GM21515 (cell line): ENCODE results near the gene ZCCHC8.
"Not testable (repeated sequence)": the region's sequence is repeated elsewhere in the genome, so short reads cannot be mapped to it uniquely, and the experiment has no call there.

Experiments used
- ATAC-seq: cut with Tn5 transposase; IDR thresholded peaks from one replicate; pipeline ENCODE4 v1.9.1; 2021; ENCODE audit not compliant: unreplicated experiment

ZCCHC8 gene

DNA sequence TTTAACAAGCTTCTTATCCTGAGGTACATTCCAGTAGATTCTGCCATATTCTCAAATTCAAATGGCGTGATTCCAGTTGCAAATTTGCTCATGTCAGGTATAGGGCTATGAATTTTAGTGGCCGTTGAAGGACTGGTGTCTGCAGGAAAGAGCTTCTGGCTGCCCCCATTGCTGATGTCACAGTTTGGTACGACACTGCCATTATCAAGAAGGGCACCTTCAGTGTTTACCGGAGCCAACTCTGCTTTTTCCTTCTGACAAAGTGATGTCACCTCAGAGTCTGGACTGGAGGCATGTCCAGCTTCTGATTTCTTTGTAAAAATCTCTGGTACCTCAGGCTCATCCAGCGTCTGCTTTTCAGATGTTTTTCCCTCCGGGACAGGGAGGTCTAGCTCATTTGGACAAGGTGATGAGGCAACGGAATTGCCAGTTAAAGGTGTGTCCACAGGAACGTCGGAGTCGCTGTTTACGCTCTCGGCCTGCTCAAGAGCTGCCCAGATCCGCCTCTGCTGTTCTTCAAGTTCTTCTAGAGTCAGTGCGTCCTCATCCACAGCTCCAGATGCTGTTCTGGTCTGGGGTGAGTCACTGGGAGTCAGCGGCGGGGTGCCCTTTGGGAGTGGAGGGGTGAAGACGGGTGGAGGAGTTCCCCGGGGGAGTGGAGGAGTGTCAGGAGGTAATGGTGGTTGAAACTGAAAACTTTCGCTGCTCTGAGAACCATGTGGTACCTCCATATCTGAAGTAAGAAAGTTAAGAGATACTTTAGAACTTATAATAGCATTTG, 27.0 kb downstream of the ZCCHC8 start:
- no peak for ATAC-seq

DNA sequence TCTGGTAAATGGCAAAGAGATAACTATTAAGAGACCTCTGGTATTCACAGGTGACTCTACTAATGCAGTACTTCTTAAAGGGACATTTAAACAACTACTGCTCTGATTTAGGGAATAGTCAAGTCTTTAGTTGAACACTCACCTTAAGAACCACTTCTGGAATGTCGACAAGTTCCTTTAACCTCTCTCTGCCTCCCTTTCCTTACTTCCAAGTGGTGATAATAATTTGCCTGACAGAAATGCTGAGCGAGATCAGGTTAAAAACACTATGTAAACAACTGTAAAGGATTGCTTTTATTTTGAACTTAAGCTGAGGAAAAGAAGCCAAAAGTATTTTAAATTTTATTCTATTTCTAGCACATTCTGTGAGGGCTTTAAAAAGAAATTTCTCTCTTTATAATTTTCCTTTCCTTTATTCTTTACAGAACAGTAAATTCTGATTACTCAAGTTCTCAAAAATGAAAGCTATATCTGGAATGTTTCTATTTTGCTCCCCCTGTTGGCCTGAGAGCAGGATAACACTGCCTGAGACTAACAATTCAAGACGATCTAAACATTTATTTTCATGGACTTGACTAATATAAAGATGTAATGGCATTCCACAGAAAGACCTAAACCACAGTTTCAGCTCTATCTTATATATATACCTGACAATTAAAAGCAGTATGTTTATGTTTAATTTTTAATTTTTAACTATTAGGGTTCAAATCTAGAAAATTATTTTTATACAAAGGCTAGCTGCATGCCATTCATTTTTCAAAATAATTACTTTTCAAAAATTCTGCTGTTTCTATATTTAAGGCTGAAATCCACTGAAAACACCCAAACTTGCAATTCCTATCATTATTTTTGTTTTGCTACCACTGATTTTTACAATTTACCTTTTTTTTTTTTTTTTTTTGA, 29.2 kb downstream of the ZCCHC8 start:
- ATAC-seq = no peak

DNA sequence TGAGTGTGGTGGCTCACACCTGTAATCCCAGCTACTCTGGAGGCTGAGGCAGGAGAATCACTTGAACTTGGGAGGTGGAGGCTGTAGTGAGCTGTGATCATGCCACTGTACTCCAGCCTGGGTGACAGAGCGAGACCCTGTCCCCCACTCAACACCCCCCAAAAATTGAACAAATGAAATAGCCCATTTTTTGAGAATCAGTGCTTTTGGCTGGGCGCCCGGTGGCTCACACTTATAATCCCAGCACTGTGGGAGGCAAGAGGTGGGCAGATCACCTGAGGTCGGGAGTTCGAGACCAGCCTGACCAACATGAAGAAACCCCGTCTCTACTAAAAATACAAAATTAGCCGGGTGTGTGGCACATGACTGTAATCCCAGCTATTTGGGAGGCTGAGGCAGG, 30.2 kb downstream of the ZCCHC8 start:
- not testable (repeated sequence) for ATAC-seq

DNA sequence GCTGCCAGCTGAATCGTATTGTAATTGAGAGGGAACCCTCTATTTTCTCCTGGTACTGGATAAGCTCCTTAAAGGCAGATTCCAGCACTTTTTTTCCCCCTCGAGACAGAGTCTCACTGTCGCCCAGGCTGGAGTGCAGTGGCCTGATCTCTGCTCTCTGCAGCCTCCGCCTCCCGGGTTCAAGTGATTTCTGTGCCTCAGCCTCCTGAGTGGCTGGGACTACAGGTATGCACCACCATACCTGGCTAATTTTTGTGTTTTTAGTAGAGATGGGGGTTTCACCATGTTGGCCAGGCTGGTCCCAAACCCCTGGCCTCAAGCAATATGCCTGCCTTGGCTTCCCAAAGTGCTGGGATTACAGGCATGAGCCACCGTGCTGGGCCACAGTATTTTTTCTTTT, 30.9 kb downstream of the ZCCHC8 start:
- not testable (repeated sequence) for ATAC-seq

DNA sequence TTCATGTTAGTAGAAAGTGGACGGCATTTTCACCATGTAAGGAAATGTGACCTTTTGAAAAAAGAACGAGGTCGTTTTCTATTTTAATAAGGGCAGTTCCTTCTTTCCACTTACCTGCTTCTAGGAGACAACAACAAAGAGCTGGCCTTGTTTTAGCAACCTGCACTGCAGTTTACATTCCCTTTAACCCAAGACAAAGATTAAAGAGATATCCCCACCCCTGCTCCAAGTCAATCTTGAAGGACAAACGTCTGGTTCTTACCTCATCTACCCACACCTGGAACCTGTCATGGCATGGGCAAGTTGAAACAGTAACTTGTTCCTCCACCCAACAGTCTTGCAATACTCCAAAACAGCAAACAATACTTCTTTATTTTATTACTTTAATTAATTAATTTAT, 32.7 kb downstream of the ZCCHC8 start:
- no peak for ATAC-seq

DNA sequence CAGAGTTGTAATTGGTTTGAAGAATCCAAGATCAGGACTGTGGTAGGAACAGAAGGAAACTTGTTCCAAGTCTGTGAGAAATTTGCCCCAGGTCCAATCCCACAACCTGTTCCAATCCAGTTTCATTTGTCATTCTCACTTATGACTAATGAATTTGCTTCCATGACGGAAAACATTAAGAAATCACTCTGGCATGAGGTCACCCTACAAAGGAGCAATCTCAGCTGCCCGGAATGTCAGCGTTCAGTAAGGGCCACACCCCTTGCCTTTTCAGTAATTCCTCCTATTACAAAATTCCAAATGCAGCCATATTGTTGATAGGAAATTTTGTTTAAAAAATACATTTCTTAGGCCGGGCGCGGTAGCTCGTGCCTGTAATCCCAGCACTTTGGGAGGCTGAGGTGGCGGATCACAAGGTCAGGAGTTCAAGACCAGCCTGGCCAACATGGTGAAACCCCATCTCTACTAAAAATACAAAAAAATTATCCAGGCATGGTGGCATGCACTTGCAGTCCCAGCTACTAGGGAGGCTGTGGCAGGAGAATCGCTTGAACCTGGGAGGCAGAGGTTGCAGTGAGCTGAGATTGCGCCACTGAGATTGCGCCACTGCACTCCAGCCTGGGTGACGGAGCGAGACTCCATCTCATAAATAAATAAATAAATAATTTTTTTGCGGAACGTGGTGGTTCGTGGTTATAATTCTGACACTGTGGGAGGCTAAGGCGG, 36.3 kb downstream of the ZCCHC8 start:
- ATAC-seq = not testable (repeated sequence)

DNA sequence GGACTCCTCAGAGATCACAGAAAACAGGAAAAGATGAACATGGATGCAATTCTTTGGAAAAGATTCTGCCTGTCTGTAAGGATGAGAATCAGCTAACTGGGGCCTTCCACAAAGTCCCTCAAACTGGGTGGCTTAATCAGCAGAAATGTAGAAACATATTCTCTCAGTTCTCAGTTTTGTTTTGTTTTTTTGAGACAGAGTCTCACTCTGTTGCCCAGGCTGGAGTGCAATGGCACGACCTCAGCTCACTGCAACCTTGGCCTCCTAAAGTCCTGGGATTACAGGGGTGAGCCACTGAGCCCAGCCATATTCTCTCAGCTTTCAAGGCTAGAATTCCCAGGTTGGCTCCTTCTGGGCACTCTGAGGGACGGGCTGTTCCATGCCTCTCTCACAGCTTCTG, 40.1 kb downstream of the ZCCHC8 start:
- ATAC-seq = no peak

DNA sequence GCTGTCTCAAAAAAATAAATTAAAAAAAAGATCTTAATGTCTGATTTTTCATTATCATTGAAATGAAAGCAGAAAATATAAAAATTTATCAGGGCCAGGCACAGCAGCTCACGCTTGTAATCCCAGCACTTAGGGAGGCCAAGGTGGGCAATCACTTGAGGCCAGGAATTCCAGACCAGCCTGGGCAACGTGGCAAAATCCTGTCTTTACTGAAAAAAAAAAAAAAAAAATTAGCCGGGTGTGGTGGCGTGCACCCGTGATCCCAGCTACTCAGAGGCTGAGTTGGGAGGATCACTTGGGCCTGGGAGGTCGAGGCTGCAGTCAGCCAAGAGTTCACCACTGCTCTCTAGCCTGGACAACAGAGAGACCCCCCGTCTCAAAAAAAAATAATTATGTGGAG, 40.7 kb downstream of the ZCCHC8 start:
- no peak for ATAC-seq

DNA sequence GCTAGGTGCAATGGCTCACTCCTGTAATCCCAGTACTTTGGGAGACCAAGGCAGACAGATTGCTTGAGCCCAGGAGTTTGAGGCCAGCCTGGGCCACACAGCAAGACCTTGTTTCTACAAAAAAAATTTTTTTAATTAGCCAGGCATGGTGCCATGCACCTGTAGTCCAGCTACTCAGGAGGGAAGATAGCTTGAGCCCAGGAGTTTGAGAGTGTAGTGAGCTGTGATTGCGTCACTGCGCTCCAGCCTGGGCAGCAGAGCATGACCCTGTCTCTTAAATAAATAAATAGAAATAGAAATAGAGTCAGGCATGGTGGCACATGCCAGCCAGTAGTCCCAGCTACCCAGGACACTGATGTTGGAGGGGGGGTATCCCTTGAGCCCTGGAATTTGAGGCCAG, 41.5 kb downstream of the ZCCHC8 start:
- ATAC-seq = no peak

DNA sequence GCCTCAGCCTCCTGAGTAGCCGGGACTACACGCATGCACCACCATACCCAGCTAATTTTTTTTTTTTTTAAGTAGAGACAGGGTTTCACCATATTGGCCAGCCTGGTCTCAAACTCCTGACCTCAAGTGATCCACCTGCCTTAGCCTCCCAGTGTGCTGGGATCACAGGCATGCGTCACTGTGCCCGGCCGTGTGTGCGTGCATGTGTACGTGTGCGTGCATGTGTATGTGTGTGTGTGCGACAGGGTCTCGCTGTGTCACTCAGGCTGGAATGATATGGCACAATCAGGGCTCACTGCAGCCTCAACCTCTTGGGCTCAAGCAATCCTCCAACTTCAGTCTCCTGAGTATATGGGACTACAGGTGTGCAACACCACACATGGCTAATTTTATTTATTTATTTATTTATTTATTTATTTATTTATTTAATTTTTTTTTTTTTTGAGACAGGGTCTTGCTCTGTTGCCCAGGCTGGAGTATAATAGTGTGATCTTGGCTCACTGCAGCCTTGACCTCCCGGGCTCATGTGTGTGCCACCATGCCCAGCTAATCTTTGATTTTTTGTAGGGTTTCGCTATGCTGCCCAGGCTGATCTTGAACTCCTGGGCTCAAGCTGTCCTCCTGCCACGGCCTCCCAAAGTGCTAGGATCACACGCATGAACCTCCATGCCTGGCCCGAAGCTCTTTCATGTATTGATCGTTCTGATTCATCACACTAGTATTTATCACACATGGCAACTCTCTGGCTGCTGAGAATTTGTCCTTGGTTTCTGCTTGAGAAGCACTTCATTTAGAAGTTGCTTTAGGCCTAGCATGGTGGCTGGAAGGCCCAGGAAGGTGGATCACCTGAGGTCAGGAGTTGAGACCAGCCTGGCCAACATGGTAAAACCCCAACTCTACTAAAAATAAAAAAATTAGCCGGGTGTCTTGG, 42.4 kb downstream of the ZCCHC8 start:
- ATAC-seq = no peak

DNA sequence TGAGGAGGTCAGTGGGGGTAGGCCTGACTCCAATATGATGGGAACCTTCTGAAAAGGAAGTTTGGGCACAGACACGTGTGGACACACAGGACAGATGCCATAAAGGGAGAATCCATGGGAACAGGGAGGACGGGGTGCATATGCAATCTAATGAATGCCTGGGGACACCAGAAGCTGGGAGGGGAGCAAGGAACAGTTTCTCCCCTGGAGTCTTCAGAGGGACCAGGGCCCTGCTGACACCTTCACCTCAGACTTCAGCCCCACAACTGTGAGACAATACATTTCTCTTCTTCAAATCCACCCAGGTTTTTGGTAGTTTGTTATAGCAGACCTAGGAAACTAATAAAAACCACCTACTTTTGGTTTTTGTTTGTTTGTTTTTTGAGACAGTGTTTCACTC, 43.1 kb downstream of the ZCCHC8 start:
- no peak for ATAC-seq

DNA sequence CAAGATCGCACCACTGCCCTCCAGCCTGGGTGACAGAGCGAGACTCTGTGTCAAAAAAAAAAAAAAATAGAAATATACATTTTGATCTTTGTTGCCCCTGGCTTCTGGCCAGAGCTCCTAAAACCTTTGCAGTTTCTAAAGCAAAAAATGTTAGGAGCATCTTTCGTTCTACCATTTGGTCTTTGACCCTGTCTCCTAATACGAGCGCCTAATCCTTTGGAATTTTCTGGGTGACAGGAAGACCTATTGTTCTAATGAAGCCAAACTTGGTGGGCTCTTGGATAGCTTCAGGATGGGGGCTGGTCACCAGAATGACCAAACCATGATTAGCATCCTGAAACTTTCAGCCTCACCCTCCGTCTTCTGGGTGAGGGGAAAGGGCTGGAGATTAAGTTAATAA, 46.0 kb downstream of the ZCCHC8 start:
- no peak for ATAC-seq

DNA sequence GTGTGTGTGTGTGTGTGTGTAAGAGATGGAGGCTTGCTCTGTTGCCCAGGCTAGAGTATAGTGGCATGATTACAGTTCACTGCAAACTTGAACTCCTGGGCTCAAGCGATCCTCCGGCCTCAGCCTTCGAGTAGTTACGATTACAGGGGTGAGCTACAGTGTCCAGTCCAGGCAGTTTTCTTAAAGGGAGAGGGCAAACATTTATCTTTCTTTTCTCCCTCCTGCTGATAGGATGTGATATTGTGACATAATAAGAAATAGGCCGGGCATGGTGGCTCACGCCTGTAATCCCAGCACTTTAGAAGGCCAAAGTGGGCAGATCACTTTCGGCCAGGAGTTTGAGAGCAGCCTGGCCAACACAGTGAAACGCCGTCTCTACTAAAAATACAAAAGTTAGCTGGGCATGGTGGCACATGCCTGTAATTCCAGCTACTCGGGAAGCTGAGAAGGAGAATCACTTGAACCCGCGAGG, 46.4 kb downstream of the ZCCHC8 start:
- ATAC-seq = no peak

DNA sequence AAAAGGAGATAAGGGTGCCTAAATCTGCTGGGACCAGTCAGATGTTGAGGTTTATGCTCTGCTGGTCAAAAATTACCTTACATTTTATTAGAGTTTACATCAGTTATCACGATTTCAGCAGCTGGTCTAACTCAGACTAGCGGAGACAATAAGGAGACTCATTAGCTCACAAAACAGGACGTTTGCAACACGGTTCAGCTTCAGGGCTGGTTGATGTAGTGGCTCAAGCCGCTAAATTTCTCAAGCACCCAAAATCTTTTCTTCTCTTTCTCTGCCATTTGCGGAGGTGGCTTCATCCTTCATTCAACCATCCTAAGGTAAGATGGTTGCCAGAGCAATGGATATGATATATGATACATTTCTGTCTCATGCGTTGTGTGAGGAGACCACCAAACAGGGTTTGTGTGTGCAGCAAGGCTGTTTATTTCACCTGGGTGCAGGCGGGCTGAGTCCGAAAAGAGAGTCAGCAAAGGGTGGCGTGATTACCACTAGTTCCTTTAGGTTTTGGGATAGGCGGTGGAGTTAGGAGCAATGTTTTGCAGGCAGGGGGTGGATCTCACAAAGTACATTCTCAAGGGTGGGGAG, 47.9 kb downstream of the ZCCHC8 start:
- no peak for ATAC-seq

DNA sequence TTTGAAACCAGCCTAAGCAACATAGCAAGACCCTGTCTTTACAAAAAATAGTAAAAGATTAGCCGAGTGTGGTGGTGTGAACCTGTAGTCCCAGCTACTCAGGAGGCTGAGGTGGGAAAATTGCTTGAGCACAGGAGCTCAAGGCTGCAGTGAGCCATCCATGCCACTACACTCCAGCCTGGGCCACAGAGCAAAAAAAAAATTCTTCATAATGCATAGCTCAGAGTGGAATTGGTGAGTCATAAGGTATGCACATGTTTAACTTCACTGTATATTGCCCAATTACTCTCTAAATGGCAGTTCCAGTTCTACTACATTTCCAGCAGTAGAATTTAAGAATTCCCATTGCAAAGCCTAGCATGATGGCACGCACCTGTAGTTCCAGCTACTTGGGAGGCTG, 51.4 kb downstream of the ZCCHC8 start:
- ATAC-seq = no peak

DNA sequence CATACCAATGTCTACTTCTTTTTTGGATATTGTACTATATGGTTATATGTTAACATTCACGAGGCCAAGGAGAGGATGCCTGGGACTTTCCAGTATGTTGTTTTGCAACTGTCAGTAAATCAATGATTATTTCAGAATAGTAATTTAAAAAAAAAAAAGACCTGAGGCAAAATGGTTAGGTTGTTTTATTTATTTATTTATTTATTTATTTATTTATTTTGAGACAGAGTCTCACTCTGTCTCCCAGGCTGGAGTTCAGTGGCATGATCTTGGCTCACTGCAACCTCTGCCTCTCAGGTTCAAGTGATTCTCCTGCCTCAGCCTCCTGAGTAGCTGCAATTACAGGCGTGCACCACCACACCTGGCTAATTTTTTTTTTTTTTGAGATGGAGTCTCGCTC, 52.9 kb downstream of the ZCCHC8 start:
- not testable (repeated sequence) for ATAC-seq

DNA sequence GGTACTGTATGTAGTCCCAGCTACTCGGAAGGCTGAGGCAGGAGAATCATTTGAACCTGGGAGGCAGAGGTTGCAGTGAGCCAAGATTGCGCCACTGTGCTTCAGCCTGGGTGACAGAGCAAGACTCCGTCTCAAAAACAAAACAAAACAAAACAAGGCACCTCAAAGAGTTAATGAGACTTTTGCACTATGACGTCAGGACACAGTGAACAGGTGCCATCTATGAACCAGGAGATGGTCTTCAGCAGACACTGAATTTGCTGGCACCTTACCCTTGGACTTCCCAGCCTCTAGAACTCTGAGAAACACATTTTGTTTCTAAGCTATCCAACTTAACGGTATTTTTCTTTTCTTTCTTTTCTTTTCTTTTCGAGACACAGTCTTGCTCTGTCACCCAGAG, 54.3 kb downstream of the ZCCHC8 start:
- not testable (repeated sequence) for ATAC-seq

DNA sequence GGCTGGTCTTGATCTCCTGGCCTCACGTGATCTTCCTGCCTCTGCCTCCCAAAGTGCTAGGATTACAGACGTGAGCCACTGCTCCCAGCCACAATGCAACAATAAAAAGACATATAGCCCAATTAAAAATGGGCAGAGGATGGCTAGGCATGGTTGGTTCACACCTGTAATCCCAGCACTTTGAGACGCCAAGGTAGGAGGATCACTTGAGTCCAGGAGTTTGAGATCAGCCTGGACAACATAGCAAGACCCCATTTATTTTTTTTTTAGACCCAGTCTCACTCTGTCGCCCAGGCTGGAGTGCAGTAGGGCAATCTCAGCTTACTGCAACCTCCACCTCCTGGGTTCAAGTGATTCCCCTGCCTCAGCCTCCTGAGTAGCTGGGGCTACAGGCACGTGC, 56.7 kb downstream of the ZCCHC8 start:
- ATAC-seq = not testable (repeated sequence)

DNA sequence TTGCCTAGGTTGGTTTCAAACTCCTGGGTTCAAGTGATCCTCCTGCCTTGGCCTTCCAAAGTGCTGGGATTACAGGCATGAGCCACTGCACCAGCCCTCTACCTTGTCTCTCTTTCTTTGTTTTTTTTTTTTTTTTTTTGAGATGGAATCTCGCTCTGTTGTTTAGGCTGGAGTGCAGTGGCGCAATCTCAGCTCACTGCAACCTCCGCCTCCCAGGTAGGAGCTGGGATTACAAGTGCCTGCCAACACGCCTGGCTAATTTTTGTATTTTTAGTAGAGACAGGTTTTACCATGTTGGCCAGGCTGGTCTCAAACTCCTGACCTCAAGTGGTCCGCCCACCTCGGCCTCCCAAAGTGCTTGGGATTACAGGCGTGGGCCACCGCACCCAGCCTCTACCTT, 61.9 kb downstream of the ZCCHC8 start:
- ATAC-seq = not testable (repeated sequence)

DNA sequence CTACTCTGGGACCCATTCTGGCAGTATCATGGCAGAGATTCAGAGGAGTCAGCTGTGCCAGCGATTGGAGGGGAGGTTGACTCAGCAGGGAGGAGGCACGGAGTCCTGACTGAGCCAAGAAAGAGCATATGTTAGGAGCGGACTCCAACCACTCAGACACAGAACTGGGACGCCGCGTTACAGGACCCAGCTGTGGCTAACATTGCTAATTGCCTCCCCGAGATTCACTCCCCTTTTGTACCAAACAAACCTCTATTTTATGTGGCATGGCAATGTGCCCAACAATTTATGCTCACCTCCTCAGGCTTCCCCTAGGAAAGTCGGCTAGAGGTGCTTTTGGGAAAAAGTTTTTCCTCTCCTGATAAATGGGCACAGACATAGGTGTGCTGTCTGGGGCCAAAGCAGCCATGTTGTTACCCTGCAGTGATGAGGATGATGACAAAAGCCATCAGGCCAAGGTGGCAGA, 63.0 kb downstream of the ZCCHC8 start:
- no peak for ATAC-seq
